Left kidney (tissue), 8 donors: Measurements from ENCODE around the gene R3HCC1L. TPM values are rescaled to one million over a fixed set of nuclear protein-coding genes. Genes with fewer than 3 reads are reported as not detected.

ENCODE experiments used
- DNase-seq: peaks from one replicate; pipeline ENCODE4 v3.0.0-alpha.2; 2013
- long read RNA-seq, 8 donors: transcript quantifications; one replicate each; lab custom pipeline, GENCODE V29; 2026
- polyA plus RNA-seq: library from polyadenylated mRNA; unstranded; fragments of 120-200 nt; gene quantifications from one replicate; pipeline ENCODE4 v1.2.1, GENCODE V29; 2013; ENCODE audit not compliant: insufficient read length

The R3HCC1L gene
- 23.3 TPM for polyA plus RNA-seq
- long read RNA-seq, donor 1: 0 reads
- long read RNA-seq, donor 2: 0 reads
- long read RNA-seq, donor 3: 0 reads
- long read RNA-seq, donor 4: 0 reads
- long read RNA-seq, donor 5: 0 reads
- long read RNA-seq, donor 6, partial matches to known transcripts: 0 of 1 reads
- long read RNA-seq, donor 6, other reads (novel, unspliced or antisense): 0 of 1 reads
- long read RNA-seq, donor 7, partial matches to known transcripts: 0 of 1 reads
- long read RNA-seq, donor 7, other reads (novel, unspliced or antisense): 0 of 1 reads
- long read RNA-seq, donor 8: 0 reads

- peak; percentile 82 for DNase-seq
Observed at GRCh38 chr10:98134431-98135221, at the start of gene R3HCC1L. Gene R3HCC1L (plus strand): TSS chr10:98134657. CDS start chr10:98208115, 73,458 bp downstream.

GRCh38 chr10:98085238-98085637 lies 49.2 kb upstream of the R3HCC1L start:
- DNase-seq: no peak

DNA sequence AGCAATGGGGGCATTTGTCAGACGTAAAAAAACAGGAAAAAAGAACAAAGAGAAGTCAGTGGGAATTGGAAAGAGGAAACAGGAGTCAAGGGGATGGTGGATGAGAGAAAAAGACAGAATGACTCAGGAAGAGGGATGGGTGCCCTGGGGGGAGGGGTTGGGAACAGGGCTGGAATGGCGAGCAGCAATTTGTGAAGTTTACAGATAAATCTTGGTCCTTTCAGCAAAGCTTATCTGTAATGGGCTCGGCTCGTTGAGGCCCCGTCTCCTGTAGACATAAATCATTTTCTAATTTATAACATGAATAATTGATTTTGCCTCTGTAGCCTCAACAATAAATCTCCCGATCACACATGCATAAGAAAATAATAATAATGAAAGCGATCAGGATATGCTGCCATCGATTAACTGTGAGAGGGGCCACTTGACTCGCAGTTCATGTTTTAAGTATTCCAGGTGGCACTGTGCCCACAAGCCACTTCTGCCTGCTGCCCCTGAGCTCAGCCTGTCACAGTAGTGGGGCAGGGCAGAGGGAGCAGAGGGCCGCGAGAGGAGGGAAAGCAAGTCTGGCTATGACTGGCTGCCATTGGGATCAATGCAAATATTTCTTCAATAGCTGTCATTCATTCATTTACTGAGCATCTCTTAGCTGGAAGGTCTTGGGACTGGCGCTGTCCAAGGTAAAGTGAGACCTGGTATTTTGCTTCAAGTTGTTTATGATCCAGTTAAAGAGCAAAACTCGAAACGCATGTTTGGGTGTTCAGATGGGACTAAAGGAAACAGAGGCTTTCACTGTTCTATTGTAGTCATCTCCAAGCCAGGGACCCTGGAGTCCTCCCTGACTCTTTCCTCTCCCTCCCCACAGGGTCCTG lies 47.4 kb upstream of the R3HCC1L start:
- DNase-seq: no peak

- no peak for DNase-seq
Observed at GRCh38 chr10:98088186-98088971, 46.1 kb upstream of the R3HCC1L start.

DNA sequence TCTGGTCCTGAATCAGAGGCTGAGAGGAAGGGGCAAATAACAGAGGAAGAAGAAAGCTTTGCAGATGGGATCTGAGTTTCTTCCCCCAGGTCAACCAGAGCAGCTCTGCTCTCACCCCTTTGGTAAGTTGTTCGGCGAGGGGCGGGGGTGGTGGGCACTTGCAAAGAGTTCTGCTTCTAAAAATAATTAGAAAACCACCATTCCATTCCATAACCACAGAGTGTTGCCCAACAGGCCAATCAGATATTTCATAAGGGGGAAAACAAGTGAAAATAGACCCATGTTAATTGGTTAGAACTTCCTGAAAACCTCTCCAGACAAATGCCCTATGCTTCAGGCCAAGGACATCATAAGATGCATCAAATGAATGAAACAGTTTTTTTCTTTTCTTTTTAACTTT lies 43.6 kb upstream of the R3HCC1L start:
- no peak for DNase-seq

- DNase-seq: no peak
Observed at GRCh38 chr10:98096316-98096715, 38.1 kb upstream of the R3HCC1L start.

DNA sequence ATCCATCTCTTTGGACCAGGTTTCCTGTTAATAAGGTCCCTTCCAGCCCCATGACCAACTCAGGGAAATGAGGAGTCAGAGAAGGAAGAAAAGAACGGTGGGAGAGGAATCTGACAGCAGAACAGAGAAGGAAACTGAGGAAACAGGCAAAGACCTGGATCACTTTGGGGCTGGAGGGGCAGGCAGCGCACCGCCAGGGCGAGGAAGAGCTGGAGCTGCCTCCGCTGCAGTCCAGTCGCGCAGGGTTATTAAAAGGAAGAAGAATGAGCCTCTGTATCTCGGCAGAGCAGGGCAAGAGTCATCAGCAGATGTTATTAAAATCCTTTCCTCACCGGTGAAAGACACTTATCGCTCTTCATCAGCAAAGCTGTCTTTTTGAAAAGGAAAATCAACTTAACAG lies 37.7 kb upstream of the R3HCC1L start:
- DNase-seq: no peak

DNA sequence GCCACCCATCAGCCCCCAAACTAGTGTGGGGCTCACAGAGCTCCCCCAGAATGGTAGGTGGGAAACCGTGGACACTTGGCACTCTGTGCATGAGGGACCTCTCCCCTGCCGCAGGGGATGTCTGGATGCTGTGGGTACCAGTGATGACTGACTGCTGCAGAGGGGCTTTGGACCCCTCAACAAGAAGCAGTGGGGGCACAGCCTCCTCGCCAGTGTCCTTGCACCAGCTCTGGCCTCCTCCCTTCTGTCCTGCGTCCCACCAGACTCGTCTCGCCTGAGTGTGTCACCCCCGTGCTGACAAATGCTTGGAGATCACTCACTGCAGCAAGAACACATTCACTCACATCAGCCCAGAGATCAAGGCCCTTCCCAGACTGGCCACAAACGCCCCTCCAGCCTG lies 37.3 kb upstream of the R3HCC1L start:
- DNase-seq: no peak

GRCh38 chr10:98097616-98098015 lies 36.8 kb upstream of the R3HCC1L start:
- peak; percentile 50 for DNase-seq

- DNase-seq: no peak
Observed at GRCh38 chr10:98098247-98098646, 36.2 kb upstream of the R3HCC1L start.

DNA sequence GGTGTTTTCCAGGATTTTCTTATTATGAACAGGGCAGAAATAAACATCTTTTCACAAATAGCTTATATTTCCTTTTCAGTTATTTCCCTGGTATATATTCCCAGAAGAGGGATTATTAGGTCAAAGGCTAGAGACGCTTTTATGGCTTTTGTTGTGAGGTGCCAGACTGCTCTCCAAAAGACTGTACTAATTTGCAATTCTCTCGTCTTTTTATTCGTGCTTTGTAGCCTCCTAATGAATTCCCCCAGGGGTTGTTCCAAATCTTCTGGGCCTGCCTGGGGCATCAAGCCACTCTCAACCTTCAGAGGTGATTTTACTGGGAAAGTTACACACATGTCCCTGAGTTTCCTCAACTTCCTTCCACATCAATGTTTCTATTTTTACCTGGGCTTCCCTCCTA lies 34.0 kb upstream of the R3HCC1L start:
- no peak for DNase-seq

DNA sequence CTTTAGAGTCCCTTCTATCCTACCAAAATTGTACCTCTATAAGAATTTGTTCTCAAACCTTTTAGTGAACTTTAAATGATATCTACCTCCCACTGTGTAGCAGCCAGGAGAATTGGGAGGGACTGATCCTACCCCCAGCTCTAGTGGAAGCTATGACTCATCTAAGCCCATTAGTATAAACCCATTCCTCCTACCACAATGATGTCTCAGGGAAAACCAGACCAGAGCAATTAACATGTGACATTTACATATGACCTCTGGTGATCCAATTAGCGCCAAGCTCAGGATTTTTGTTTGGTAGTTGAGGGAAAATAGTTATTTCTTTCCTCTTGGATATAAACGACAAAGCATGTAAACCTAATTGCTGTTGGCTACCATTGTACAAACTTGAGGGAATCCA lies 33.1 kb upstream of the R3HCC1L start:
- no peak for DNase-seq

DNA sequence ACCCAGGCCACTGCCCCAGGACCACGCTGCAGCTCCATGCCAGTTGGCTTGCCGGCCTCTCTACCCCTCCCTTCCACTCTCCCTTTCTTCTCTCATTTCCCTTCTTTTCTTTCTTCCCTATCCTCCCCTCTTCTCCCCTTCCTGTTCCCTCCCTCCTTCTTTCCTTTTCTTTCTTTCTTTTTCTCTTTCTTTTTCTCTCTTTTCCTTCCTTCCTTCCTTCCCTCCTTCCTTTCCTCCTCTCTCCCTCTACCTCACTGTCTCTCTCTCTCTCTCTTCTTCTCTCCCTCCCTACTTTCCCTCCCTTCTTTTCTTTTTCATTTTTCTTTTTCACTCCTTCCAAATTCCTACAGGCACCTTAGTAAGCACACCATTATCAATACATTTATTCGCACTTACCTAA lies 30.3 kb upstream of the R3HCC1L start:
- DNase-seq: no peak

DNA sequence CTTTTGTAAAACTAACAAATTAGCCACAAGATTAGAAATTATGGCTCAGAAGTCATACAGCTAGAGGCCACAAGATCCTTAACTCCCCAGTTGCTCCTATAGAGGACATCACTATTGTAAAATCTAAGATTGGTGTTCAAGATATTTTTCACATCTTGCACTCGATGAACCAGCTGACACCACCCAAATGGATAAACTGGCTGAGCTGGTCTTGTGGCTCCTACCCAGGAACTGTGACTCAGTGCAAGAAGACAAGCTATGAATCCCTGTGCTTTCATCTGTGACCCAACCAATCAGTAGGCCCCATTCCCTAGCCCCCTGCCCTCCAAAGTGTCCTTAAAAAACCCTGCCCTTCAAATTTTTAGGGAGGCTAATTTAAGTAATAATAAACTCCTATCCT lies 27.9 kb upstream of the R3HCC1L start:
- DNase-seq: no peak

DNA sequence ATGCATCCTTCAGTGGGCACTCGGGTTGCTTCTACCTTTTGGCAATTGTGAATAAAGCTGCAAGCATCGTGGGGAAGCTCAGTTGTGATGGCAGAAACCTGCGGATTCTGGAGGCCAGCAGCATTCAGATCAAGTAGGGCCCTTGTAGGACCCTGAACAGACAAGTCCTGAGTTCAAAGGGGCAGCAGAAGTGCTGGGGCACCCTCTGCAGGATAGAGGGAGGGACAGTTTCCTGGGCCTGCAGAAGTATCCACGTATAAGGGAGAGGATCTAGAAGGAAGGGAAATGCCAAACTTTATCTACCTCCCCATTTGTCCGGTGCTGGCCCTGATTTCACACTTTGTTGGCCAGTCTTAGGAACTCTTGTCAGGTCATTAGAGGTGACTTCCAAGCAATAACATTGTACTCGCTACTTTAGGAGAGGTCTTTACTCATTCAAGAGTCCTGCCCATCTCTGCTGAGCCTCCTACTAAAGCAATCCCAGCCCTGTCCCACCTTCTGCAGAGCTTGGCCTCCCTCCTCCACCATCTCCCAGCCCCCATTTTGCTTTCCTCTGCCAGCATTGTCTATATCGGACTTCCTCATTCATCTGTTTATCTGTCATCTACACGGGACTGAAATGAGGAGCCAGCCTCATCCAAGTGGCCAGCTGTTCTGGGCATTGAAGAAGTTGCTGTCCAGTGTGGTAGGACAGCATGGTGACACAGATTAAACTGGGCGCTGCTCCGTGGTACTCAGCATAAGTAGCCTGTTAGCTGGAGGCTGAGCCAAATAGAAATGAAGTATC lies 26.6 kb upstream of the R3HCC1L start:
- no peak for DNase-seq

GRCh38 chr10:98110356-98110755 lies 24.1 kb upstream of the R3HCC1L start:
- DNase-seq: no peak

DNA sequence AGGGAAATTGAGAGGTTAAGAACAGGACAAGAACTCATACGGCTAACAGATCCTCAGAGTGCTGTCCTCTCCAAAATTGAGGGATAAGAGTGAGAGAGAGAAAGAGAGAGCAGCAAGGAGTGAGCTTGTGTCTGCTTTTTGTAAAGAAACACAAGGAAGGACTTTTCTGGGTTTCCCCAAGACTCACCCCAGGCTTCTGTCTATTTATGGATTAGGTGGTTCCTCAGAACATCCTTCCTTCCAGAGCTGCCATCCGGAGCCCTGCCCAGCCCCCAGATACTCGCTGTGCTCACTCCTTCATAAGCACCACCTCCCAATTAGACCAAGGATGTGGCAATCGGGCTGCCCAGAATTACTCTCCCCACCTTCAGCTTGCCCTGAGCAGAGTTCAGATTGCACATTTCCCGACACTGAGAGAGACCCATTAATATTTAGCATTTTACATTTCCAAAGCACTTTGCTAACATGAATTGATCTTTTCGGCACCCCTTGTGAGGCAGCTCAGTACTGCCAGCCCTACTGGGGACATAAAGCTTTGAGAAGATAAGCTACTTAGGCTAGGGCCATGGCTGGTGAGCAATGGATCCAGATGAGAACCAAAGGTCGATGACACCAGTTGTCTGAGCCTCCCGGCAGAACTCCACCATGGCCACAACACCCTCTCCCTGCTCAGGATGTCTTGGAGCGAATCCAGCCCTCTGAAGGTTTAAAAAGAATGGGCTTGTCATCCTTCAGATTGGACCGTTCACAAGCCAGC lies 19.2 kb upstream of the R3HCC1L start:
- DNase-seq: no peak

DNA sequence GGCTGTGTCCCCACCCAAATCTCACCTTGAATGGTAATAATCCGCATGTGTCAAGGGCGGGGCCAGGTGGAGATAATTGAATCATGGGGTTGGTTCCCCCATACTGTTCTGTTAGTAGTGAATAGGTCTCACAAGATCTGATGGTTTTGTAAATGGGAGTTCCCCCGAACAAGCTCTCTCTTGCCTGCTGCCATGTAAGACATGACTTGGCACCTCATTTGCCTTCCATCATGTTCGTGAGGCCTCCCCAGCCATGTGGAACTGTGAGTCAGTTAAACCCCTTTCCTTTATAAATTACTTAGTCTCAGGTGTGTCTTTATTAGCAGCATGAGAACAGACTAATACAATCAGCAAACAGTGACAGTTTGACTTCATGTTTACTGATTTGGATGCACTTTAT lies 14.6 kb upstream of the R3HCC1L start:
- no peak for DNase-seq

- no peak for DNase-seq
Observed at GRCh38 chr10:98125940-98126631, 8.4 kb upstream of the R3HCC1L start.

DNA sequence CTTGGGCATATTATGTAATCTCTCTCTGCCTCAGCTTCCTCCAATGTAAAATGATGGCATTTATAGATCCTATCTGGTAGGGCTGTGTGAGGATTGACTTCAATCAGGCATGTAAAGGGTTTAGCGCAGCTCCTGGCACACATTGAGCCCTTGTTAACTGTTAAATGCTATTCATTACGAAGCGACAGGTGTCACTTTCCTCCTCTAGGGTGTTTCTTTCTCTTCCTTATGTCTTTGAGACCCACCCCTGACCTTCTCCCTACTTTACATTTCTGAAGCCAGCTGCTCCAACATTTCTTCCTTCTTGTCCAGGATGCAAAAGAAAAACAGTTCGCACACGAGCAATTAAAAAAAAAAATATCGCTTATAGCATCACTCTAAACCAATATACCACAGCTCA lies 5.7 kb upstream of the R3HCC1L start:
- no peak for DNase-seq
